ENCODE results near the gene AMN.

DNA sequence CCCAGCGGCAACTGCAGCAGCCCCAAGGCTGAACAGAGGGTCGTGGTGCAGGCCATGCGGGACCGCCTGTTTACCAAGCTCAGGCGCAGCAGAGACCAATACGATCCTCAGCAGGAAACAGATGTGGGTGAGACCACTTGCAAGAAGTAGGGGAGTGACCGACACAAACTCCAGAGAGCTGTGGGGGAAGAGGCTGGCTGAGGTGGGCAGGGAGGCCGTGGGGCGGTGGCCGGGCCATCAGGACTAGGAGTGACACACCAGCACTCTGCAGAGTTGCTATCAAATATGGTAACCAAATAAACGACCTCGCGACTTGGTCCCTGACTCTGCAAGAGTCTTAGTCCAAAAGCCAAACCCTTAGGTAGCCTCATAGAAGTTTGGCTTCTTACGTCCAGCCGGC lies 30.6 kb downstream of the AMN start:
- TF ChIP-seq, protein P1, sequence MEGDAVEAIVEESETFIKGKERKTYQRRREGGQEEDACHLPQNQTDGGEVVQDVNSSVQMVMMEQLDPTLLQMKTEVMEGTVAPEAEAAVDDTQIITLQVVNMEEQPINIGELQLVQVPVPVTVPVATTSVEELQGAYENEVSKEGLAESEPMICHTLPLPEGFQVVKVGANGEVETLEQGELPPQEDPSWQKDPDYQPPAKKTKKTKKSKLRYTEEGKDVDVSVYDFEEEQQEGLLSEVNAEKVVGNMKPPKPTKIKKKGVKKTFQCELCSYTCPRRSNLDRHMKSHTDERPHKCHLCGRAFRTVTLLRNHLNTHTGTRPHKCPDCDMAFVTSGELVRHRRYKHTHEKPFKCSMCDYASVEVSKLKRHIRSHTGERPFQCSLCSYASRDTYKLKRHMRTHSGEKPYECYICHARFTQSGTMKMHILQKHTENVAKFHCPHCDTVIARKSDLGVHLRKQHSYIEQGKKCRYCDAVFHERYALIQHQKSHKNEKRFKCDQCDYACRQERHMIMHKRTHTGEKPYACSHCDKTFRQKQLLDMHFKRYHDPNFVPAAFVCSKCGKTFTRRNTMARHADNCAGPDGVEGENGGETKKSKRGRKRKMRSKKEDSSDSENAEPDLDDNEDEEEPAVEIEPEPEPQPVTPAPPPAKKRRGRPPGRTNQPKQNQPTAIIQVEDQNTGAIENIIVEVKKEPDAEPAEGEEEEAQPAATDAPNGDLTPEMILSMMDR (IDR thresholded peaks at IDR 0.05; ENCODE audit: low read length), result no peak
- TF ChIP-seq EZH2phosphoT487 (IDR thresholded peaks at IDR 0.05; ENCODE audit: low read length), result no peak

Data from MM.1S (cell line).